CD4-positive, alpha-beta T cell treated with Interleukin-1 beta for 1 hour (primary cell): ENCODE data around the gene HEXD.

Source experiments
- DNase-seq, 2 donors: peaks; one replicate each; pipeline ENCODE4 v3.0.0-alpha.2; 2020 to 2022

Gene HEXD

DNA sequence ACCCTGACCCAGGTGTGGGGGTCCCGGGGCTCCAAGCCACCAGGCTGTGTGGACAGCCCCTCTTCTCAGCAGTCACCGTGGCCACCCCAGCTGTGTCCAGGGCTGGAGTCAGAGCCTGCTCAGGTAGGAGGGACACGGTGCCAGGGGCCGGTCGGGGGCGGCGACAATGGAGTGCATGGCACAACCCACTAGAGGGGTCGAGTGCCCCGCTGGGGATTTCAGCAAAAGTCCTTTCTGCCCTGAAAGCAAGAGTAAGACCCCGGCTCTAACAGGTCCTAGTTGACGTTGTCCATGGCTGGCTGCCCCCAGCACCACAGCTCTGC, 35.3 kb upstream of the HEXD start:
- no peak for DNase-seq

DNA sequence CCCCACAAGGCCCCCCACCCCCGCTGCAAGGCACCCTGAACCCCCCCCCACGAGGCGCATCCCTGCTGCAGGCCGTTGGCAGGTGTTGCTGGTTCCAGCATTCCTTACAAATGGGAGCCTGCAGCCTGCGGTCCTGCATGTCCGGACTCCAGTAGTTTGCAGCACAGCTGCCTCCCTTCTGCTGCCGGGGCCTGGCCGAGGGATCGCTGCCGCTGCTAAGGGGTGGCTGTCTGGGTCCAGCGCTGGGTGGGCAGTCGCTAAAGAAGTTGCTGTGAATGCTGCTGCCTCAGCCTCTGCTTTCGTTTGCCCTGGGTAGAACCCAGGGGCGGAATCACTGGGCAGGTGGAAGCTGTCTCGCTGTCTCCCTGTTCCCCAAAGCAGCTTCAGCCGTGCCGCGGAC, 34.7 kb upstream of the HEXD start:
- DNase-seq = no peak

DNA sequence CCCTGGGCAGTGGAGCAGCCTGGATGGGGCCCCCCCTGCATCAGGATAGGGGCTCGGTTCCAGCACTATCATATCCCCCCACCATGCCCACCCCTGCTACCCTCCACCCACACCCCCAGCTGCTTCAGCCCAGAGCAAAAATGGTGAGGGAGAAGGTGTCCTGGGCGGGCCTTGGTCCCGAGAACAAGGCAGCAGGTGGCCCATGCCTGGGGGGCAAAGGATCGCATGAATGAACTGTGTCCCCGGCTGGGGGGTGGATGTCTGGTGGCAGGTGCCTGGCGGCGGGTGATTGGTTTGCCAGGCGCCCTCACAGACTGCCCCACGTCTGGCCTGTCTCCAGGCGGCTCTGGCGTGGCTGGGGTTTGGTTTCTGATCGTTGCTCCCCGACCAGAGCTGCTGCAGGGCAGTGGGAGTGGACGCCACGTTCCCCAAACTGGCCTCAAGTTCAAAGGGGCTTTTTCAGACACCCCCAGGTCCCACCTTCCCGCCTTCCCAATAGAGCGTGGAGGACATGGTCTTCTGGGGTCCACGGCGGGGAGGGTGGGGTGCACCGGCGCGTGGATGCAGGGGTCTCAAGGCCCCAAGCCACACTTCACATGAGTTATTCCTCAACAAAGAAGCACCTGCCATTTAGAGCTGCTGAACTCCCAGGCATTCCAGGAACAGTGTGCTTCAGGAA, 34.0 kb upstream of the HEXD start:
- no peak for DNase-seq

DNA sequence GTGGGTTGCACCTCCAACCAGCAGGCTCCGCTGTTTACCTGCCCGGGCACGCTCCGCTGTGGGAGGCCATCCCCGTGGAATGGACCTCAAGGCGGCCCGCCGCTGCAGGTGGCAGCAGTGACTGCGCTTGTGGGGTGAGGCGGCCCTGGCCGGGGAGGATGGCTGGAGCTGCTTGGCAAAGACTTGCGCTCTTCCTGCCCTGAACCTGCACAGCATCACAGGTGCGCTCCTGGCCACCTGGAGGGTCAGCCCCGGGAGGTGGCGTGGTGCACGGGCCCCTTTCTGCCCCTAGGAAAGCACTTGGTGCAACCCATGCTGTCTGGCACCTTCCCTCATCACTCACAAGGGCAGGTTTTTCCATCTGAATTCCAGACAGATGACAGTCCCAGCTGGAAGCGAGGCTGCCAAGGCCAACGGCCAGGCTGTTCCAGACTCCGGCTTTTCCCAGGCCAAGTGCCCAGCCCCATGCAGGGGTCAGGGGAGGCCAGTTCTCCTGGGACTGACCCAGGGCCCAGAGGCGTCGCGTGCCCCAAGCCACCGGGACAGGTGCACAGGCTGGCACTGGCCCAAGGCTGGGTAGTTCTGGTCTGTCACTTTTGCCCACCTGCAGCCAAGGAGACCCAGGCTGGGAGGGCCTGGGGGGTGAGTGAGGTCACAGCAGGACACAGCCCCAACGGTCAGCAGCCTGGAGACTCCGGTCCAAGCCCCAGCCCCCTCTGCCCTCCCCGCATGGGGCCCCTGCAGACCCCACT, 33.2 kb upstream of the HEXD start:
- no peak for DNase-seq

DNA sequence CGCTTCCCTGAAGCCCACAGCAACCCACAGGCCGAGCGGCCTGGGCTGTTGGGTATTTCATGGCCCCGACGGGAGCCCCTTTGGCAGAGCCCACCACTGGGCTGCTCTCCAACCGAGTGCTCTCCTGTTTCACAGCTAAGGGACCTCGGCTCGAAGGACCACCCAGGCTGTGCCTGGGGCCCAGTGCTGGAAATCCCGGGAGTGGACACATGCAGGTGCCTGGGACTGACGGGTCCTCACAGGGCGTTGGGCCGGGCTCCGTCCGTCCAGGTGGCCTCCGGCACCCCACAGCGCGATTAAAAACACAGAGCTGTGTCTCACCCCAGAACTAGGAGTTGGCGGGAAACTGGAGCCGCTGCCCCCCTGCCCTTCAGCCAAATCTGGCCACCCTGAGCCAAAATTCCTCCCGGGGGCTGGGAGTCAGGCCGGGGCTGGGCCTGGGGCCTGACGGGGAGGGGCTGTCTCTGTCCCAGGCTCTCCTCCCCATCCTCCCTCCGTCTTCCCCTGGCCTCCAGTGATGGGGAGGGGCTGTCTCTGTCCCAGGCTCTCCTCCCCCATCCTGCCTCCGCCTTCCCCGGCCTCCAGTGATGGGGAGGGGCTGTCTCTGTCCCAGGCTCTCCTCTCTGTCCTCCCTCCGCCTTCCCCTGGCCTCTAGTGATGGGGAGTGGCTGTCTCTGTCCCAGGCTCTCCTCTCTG, 32.4 kb upstream of the HEXD start:
- DNase-seq = no peak

DNA sequence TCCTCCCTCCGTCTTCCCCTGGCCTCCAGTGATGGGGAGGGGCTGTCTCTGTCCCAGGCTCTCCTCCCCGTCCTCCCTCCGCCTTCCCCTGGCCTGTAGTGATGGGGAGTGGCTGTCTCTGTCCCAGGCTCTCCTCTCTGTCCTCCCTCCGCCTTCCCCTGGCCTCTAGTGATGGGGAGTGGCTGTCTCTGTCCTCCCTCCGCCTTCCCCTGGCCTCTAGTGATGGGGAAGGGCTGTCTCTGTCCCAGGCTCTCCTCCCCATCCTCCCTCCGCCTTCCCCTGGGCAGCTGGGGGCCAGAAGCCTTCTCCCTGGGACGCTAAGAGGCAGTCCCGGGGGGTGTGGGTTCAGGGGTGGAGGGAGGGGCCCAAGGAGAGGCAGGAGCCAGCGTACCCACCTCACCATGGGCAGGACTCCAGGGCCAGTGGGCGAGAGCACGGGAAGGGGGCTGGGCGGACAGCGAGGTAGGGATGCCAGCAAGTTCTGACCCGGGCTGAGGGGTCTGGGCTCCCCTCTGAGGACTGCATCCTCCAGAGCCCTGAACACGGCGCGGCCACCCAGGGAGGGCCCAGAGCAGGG, 31.8 kb upstream of the HEXD start:
- DNase-seq = no peak

DNA sequence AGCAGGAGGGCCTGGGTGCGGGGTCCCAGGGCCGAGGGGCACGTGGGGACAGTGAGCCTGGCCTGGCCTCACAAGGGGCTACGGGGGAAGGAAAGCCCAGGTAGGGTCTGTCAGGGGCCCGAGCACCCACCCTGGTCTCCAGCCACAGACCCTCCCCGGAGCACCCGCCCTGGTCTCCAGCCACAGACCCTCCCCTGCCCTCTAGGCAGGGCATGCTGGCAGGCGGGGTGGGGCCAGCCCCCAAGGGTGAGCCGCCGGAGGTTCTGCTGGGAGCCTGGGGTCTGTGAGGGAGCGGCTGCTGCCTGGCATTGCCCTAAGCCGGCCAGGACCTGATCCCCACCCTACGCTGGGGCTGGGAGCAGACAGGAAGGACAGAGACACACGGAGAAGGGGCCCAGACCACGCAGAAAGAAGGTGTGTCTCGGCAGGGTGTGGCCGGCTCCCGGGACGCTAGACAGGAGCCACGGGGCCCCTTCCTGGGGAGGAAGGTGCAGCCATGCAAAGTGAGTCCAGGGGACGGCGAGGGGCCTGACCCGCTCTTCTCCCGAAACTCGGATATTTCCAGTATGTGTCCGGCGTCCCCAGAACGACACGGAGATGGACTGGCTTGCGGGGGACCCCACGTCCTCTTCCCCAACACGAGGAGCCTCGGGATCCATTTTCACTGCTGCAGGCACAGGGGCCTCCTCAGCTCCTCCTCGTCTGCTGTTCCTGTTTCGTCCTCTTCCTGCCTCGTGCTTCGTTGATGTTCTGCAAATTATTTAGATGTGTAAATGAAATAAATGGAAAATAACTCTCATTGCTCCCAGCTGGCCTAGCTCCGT, 31.1 kb upstream of the HEXD start:
- DNase-seq = no peak

DNA sequence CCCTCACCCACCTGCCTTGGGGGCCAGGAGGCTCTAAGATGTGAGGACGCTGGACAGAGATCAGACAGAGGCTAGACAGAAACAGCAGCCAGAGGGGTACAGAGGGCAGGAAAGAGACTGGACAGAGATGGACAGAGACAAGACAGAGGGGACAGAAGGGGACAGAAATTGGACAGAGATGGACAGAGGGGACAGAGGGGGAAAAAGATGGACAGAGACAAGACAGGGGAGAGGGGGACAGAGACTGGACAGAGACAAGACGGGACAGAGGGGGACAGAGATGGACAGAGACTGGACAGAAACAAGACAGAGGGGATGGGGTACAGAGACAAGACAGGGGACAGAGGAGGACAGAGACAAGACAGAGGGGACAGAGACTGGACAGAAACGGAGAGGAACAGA, 30.4 kb upstream of the HEXD start:
- DNase-seq = no peak

DNA sequence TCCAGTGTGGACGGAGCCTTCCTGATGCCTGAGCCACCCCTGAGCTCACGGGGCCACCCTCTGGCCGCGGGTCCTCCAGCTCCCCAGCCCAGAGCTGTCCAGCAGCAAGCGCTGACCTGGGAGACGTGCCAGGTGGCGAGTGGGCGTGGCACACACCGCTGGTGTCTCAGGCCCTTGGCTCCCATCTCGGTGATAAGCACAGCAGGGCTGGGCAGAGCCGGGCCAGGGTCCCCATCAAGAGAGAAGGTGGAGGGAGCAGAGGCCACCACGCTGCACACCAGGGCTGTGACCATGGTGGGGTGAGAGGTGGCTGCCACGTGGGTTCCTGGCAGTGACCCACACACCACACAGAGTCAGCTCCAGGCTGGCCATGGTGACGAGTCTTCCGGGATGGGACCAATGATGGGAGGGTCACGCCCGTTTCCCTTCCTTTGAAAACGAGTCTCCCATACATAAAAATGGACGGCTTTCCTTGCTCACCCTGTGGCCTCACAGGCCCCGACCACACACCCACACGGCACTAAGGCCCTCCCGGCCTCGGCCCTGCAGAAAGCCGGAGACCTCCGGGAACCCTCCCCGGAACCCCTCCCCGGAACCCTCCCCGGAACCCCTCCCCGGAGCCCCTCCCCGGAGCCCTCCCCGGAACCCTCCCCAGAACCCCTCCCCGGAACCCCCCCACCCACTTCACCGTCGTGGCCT, 29.8 kb upstream of the HEXD start:
- DNase-seq = no peak

DNA sequence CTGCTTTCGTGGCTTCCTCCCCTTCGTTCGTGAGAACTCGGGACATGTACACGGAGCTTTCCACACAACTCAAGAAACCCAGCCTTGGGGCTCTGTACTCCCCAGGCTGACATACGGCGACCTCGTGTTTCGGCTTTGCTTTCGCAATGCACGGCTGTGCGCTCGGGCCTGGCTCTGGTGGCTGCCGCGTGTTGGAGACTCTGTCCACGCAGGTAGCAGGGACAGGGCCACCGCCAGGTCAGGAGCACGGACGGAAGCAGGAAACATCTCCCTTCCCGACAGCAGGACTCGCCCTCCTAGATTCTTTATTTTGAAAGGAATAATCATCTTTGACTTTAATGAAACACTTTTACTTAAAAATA, 29.2 kb upstream of the HEXD start:
- DNase-seq = no peak

DNA sequence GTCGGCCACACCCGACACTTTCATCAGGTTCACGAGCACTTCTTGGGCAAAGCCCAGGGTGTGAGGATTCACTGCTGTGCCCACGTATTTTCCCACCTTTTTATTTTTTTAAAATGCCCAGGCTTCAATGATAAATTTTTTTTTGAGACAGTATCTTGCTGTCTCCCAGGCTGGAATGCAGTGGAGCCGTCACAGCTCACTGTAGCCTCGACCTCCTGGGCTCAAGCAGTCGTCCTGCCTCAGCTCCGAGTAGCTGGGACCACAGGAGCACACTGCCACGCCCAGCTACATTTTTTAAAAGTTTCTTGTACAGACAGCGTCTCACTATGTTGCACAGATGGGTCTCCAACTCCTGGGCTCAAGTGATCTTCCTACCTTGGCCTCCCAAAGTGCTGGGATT, 28.8 kb upstream of the HEXD start:
- DNase-seq = no peak

DNA sequence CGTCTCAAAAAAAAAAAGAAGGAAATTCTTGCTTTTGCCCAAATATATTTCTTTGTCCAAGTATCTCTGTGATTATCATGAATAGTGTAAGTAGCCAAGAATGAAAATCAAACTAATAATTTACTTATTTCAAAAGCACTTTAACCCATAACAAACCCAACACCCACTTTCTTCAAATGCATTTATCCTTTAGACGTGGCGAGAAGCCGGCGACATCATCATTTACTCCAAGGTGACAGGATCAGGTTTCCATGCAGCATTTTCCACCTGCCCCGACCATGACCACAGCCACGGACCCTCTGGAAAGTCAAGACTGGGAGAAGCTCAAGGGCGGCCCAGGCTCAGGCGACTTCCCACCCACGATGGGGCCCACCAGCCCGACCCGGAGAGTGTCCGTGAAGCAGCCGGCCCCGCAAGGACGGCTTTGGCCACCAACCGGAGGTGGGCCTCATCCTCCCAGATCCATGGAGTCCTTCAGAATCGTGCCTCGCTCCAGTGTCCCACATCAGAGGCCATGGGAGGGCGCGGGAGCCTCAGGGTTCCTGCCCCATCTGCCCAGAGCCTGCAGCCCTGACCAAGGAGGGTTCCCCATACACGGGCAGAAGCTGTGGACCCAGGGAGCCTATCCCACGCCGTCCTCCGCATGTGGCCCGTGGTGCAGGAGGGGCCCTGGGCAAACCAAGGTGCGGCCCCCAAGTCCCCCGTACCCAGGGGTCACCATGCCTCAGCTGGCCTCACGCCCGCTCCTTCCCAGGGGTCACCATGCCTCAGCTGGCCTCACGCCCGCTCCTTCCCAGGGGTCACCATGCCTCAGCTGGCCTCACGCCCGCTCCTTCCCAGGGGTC, 27.9 kb upstream of the HEXD start:
- DNase-seq = no peak

DNA sequence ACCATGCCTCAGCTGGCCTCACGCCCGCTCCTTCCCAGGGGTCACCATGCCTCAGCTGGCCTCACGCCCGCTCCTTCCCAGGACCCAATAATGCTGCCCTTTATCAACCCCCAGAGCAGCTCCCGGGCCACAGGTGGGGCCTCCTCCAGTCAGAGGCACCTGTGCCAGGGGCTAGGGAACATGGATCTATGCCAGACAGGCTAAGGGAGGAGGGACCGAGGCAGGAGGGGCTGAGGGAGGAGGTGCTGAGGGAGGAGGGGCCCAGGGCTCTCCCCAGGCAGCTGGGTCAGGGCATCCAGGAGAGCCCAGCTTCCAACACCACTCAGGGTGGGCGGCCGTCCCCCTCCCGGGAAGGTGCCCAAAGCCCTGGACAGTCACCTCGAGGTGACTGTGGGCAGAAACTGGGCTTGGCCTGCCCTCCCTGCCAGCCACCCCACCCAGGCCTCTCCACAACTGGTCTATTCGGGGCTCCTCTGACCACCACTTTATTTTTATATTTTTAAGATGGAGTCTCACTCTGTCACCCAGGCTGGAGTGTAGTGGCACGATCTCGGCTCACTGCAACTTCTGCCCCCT, 27.2 kb upstream of the HEXD start:
- DNase-seq = no peak

DNA sequence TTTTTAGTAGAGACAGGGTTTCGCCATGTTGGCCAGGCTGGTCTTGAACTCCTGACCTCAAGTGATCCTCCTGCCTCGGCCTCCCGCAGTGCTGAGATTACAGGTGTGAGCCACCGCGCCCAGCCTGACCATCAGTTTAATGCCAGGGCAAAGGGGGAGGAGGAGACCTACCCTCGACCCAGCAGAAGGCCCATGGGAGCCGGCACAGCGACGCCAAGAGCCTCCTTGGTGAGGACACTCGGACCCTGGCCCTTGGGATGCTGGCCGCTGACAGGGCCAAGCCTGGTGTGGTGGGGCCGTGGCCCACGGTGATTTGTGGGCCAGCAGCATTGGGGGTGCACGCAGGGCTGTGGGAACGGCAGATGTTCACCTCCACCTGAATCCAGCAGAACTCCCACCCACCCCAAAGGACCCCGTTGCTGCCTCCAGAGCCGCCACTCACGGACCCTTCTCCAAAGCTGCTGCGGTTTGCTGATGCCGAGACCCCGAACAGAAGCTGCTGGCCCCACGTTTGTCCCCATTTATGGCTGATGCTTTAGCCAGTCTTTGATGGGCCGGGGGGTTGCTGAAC, 26.6 kb upstream of the HEXD start:
- no peak for DNase-seq

DNA sequence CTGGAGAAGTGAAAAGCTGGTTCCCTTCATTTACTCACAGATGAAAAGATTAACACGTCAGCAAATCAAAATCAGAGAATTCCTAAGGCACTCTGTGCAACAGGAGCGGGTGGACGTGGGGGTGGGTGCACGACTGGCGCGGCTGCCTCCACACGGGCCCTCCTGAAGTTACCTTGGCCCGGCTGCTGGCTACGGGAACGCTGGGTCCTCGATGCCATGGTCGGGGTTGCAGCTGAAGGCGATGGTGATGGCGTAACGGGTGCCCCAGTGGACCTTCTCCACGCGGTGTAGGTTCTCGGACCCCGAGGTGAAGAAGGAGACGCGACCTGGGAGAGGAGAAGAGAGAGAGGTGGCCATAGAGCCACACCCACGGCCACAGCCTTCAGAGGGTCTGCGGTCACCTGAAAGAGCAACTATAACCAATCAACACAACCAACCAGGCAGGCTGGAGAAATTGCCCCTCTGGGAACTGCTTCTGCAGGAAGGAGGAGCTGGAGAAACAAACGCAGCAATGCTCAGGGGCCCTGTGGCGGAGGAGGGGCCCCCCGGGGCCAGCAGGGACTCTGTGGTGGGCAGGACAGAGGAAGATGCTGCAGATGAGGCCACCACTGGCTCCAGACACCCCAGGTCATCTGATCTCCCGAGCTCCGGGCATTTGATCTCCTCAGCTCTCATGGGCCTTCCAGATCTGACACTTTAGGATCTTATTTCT, 25.8 kb upstream of the HEXD start:
- DNase-seq = no peak

DNA sequence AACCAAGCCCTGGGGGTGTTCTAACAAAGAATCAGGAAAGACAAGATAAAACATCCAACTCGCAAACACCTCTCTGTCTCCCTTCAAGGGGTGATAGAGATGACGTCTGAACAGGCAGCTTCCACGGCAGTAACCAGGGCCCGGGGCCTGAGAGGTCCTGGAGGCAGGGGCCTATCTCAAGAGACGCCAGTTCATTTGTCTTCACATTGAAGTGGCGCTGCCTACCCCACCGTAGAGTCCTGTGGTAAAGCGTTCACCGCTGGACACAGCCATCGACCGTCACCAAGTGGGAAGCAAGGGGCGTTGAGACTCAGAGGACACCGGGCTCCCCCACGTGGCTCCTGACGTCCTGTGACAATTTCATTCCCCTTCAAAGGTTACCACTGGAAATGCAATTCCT, 25.2 kb upstream of the HEXD start:
- no peak for DNase-seq

DNA sequence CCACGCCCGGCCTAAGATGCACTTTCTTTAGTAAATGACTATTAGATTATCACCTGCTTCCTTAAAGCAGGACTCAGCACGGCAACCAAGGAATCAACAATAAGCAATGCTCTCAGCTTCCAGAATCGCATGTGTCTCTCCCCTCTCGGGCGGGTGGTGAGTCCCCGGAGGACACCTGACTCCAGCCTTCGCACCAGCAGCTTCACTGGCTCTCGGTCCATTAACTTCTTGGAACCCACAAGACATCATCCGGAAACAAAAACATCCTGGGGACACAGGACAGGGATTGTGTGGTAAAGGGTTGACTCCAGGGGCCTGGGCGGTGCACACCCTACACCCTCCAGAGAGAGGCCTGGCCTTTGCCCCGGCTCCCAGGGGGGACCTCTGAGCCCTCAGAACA, 23.9 kb upstream of the HEXD start:
- no peak for DNase-seq

DNA sequence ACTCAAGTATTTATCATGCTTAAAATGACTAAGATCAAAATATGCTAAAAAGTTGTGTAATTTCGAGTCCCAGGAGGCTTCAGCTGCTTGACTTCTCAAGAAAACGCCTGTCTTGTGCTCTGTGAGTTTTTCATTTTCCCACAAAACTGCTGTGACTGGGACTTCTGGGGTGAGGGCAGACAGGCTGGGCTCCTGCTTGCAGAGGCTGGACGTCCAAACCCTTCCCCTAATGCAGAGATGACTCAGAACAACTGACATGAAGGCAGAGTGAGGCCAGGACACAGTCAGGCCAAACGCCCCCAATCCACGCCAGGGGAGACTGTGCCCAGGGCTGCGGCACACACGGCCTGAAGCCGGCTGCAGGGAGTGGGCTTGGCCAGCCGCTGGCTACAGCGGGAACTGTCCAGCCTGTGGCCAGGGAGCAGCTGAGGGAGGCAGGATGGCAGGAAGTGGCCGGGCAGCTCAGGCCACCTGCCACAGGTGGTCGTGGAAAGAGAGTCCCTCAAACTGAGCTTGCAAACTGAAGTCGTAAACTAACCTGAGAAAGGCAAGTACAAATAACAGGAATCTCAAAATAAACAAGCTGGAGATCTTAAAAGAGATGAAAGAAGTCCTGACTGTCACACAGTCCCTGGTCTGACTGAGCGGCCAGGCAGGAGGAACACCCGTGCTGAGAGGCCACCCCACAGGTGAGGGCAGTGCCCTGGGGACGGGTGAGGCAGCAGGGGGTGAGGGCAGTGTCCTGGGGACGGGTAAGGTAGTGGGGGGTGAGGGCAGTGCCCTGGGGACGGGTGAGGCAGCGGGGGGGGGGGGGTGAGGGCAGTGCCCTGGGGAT, 21.3 kb upstream of the HEXD start:
- DNase-seq = no peak
